ENCODE data around the gene IFITM1.

DNA sequence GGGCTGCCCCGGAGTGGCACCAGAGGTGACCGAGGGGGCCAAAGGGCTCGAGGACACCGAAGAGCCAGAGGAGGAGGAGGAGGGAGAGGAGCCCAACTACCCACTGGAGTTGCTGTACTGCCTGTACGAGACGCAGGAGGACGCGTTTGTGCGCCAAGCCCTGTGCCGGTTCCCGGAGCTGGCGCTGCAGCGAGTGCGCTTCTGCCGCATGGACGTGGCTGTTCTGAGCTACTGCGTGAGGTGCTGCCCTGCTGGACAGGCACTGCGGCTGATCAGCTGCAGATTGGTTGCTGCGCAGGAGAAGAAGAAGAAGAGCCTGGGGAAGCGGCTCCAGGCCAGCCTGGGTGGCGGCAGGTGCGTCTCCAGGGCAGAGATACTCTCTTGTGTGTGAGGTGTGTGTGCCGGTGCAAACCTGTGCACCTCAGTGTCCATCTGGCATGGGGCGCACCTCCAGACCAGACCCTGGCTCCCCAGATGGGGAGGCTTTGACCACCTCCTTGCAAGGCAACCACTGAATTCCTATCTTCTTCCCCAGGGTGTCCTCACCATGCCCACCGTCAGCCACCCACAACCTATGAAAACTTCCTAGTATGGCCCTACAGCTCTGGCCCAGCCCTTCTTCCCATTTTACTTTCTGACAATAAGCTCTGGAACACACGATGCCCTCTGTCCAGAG, 32.2 kb upstream of the IFITM1 start:
- TF ChIP-seq RCOR1 (IDR thresholded peaks at IDR 0.05; ENCODE audit: insufficient replicate concordance, low read length) (no peak), POLR2A (IDR thresholded peaks at IDR 0.05; ENCODE audit: low read depth, low read length) (no peak), NFE2L2 (IDR thresholded peaks at IDR 0.05; ENCODE audit: low read depth, low read length) (no peak), RAD21 (IDR thresholded peaks at IDR 0.05; ENCODE audit: low read length) (no peak), MXI1 (IDR thresholded peaks at IDR 0.05; ENCODE audit: borderline replicate concordance, low read depth, low read length) (no peak), CEBPB (IDR thresholded peaks at IDR 0.05; ENCODE audit: low read depth, low read length) (no peak), SMC3 (IDR thresholded peaks at IDR 0.05; ENCODE audit: low read depth, low read length) (no peak), BHLHE40 (IDR thresholded peaks at IDR 0.05; ENCODE audit: low read depth, low read length) (no peak), MAZ (IDR thresholded peaks at IDR 0.05; ENCODE audit: borderline replicate concordance, low read depth, low read length) (no peak)
- TF ChIP-seq, protein P1, sequence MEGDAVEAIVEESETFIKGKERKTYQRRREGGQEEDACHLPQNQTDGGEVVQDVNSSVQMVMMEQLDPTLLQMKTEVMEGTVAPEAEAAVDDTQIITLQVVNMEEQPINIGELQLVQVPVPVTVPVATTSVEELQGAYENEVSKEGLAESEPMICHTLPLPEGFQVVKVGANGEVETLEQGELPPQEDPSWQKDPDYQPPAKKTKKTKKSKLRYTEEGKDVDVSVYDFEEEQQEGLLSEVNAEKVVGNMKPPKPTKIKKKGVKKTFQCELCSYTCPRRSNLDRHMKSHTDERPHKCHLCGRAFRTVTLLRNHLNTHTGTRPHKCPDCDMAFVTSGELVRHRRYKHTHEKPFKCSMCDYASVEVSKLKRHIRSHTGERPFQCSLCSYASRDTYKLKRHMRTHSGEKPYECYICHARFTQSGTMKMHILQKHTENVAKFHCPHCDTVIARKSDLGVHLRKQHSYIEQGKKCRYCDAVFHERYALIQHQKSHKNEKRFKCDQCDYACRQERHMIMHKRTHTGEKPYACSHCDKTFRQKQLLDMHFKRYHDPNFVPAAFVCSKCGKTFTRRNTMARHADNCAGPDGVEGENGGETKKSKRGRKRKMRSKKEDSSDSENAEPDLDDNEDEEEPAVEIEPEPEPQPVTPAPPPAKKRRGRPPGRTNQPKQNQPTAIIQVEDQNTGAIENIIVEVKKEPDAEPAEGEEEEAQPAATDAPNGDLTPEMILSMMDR (conservative IDR thresholded peaks at IDR 0.05; ENCODE audit: low read depth, low read length) = no peak
- TF ChIP-seq, protein P2, sequence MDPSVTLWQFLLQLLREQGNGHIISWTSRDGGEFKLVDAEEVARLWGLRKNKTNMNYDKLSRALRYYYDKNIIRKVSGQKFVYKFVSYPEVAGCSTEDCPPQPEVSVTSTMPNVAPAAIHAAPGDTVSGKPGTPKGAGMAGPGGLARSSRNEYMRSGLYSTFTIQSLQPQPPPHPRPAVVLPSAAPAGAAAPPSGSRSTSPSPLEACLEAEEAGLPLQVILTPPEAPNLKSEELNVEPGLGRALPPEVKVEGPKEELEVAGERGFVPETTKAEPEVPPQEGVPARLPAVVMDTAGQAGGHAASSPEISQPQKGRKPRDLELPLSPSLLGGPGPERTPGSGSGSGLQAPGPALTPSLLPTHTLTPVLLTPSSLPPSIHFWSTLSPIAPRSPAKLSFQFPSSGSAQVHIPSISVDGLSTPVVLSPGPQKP (IDR thresholded peaks at IDR 0.05; ENCODE audit: borderline replicate concordance, low read depth, low read length) = no peak

Measured in IMR-90 (cell line).